Measurements from ENCODE around the gene COL19A1.
"Not testable (repeated sequence)": the region's sequence is repeated elsewhere in the genome, so short reads cannot be mapped to it uniquely, and the experiment has no call there.

Gene COL19A1

DNA sequence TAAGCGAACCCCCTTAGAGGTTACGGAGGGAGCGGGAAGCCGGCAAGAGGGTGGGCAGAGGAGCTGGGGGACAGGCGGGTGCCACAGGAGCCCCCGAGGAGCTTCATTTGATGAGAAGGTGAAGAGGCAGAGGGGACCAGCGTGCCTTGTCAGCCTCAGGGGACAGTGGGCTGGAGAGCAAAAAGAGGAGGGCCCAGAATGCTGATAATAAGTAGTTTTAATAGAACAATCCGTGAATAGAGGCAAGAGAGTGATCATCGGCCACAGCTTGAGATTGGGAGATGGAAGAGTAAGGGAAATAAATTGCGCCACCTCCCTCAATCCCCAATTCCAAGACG lies 1.3 kb downstream of the COL19A1 start:
- DNase-seq, result no peak

DNA sequence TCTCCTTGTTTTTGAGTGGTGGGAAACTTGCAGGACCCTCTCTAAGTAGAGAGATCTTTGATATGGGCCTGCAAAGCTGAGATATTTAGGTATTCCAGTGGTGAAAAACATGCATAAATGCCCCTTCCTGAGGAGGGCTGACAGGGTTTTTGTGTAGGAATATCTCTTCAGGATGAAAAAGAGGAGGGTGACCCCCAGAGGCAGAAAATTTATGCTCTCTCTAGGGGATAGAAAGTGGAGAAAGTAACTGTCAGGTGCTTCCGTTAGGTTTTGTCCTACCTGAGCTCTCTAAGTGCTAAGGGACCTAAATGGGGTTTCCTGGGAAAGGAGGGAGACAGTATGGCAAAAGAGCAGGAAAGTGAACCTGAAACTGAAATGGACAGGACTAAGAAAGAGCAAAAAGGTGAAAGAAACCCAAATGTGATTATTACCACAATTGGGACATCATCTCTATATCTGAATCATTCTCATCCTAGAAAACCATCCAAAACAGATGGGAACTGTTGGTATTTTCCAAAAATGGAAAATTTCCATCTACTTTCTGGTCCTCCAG lies 2.0 kb downstream of the COL19A1 start:
- no peak for DNase-seq

DNA sequence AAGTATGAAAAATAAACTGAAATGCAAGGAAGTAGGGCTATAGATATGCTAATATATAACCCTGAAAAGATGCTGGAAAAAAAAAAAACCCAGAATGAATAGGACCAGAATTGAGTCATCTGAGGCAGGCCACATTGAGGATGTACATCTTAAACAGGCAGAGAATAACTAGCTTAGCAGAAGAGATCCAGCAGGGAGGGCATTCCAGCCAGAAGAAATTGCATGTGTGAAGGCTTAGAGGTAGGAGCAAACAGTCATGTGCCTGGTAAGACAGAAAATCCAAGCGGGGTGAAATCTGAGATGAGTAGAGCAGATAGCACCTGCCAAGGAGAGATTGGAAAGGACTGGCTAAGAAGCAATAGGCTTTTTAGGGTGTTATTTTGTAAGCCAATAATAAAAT lies 2.6 kb downstream of the COL19A1 start:
- DNase-seq, result no peak

DNA sequence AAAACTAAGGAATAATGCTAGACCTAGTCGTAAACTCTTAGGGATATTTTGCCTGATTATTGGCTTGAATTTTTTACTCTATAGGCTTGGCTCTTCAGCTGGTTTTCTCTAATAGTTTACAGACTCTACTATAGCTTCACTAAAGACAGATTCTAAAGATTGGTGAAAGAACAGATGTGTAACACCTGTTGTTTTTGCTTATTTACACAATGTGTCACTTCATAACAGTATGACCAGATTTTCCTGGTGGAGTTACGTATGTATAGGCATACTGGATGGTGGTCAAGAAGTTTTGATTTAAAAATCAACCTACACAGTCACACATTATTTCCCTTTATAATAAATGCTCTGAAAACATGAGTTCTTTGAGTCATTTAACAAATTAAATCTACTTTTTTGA lies 4.8 kb downstream of the COL19A1 start:
- no peak for DNase-seq

DNA sequence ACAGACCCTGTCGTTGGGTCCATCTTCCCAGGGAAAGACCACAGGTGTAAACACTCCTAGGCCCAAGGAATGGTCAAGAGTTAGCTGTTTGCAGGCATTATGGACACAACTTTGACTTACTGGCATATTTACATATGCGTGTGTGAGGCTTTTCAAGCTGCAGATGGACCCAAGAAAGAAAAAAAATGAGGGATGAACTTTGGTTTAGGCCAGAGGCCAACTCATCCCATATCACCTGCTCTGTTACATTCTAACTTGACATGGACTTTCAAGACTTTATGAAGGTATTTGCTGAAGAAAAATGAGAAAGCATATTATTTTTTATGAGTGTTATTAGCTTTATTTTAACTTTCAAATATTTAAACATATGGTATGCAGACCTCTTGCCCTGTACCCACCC lies 6.9 kb downstream of the COL19A1 start:
- no peak for DNase-seq

DNA sequence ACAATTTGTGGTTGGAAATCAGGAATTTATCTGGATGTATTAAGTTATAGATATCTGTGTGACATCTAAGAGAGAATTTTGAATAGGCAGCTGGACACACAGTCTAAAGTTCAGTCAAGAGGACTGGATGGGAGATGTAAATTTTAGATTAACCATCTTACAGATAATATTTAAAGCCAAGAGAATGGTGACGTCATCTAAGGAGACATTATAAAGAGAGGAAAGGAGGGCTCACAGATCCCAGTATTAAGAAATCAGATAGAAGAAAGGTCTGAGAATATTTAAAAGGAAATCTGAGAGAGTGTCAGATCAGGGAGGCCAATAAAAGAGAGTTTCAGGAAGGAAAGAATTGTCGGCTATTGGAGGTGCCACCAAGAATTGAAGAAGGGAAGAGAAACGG lies 9.4 kb downstream of the COL19A1 start:
- DNase-seq, result no peak

DNA sequence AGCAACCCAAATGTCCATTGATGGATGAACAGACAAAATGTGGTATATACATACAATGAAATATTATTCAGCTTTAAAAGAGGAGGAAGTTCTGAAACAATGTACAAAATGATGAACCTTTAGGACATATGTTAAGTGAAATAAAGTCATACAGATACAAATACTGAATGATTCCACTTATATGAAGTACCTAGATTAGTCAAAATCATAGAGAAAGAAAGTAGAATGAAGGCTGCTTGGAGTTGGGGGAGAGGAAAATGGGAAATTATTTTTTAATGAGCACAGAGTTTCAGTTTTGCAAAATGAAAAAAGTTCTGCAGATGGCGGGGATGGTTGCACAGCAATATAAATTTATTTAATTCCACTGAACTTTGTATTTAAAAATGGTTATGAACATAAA lies 12.4 kb downstream of the COL19A1 start:
- DNase-seq, result no peak

DNA sequence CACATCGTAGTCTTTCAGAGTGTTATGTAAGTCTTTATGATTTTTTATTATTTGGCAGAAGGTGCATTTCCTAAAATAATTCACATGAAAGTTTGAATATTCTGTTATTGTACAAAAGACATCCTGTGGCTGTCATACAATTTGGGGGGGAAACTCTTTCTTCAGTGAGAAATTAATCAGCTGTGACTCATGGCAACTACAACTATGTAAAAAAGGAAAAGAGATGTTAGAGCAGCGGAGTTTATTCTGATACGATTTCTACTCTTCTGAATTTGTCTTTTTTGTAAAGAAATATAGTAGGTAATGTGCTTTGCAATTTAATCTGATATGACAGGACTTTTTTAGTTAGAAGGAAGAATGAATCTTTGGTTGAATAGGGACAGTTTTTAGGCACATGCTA lies 14.2 kb downstream of the COL19A1 start:
- DNase-seq, result no peak

DNA sequence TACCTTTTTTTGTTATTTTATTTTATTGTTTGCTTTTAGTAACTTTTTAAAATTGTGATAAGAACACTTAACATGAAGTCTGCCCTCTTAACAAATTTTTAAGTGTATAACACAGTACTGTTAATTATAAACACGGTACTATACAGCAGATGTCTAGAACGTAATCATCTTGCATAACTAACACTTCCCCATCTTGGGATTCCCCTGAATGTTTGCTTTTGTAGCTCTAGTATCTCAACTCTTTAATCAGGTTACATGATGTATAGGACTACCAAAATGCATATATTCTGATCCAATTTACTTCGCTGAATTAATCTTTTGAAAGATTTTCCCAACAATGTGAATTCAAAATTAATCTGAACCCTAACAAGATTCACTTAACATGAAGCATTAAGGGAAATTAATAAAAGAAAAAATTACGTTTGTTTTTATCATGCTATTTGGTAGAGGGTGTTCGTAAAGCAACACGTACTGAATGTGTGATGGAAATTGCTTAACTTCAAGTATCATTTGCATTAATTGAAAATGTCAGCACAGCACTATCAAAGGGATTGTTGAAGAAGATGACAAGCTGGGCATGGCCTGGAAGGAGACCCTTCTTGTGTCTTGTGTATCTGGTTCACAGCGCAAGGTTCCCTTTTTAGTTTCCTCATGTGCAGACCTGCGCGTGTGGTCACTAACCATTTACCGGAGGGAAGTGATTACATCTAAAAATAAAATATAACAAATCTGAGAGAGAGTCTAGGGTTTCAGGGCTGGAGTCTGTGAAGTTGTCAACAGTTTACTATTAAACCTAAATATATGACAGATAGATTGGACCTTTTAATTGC lies 15.2 kb downstream of the COL19A1 start:
- DNase-seq, result peak; percentile 19 to 56 (median 39)

DNA sequence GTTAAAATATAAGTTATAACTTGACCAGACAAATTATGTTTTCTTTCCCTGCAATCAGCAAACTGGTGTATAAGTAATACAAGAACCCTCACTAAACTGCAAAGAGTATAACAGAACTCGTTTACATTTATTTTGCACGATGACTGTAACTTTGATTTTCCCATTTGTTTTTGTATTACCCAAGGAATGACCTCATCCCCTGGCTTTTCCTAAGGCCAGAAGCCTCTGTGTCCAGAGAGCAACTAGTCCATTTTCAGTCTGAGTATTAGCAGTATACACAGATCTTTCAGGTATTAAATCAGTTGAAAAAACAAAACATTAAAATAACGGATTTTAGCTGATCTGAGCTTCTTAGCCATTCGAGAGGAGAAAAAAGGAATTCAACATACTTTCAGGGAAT lies 17.2 kb downstream of the COL19A1 start:
- no peak for DNase-seq

DNA sequence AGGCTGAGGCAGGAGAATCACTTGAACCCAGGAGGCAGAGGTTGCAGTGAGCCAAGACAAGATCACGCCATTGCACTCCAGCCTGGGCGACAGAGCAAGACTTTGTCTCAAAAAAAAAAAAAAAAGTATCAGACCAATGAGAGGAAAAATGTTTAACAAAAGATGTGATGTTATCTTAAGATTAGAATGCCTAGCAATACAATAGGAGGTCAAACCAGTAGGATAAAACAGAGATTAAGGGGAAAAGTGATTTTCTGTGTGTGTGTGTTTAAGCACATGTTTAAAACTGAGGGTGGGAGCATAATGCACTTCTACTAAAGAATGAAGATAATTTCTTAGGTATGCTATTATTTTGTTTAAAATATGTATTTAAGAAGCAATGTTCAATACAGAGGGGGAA lies 17.9 kb downstream of the COL19A1 start:
- DNase-seq, result no peak

DNA sequence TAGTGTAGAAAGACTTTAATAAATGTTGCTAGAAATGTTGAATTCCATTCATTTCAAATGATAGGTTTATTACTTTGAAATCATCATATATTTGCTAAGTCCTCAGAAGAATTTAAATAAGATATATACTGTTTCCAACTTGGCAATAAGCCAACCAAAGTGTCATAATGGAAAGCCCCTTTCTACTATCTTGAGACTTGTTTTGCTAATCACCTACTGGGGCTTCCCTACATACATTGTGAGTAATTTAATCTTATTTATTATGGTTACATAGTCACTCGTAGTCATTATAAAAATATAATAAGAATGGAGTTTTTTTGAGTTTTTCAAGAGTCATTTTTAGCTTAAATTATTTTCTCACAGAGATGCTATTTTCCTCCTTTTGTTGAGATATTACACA lies 20.7 kb downstream of the COL19A1 start:
- DNase-seq, result peak in 2 of 3 donors; percentile 19 to 32

DNA sequence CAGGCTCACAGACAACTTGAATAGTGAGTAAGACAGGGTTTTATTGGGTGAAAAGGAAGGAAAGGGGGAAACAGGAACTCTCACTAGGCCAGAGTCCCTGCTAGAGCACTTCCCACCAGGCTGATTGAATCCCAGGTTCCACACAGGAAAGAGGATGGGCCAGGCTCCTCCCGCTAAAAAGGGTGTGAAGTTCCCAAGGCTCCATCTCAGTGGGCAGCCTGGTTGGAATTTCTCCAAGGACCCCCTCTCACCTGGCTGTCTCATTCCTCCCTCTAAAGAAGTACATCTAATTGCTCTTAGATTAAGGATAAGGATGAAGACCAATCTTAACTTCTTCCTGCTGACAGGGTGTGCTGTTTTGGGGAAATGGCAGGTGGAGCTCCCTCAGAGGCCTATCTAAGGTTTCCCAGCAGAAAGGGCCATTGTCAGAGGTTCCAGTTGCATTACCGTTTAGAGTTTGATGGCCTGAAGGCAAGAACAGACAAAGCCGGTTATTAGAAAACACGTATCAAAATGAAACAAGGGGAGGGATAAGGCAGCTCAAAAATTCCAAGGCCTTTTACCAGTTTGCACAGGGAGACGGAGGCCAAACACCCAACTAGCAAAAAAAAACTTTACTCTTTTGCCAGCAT lies 21.5 kb downstream of the COL19A1 start:
- no peak for DNase-seq

DNA sequence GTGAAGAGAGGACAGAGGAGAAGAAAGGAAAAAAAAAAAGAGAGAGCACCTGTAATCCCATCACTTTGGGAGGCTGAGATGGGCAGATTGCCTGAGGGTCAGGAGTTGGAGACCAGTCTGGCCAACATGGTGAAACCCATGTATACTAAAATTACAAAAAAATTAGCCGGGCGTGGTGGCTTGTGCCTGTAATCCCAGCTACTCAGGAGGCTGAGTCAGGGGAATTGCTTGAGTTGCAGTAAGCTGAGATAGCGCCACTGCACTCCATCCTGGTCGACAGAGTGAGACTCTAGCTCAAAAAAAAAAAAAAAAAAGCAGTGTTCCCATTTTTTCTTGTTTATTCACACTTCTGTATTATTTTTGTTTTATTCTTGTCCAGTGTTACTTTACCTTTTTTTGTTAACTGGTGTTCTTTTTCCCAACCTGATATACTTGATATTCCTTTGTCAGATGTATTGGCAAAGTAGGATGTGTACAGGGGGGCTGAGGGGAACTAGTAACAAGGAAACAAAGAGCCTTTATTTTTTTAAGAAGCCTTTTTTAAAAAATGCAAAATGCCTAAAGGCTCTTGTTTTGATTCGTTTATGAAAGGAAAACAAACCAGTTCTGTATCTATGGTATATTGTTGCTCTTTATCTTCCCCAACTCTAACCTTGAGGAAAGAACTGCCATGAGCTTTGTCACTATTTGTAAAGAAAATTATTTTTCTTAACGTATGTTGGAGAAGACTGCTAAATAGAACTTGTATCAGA lies 22.3 kb downstream of the COL19A1 start:
- no peak for DNase-seq

DNA sequence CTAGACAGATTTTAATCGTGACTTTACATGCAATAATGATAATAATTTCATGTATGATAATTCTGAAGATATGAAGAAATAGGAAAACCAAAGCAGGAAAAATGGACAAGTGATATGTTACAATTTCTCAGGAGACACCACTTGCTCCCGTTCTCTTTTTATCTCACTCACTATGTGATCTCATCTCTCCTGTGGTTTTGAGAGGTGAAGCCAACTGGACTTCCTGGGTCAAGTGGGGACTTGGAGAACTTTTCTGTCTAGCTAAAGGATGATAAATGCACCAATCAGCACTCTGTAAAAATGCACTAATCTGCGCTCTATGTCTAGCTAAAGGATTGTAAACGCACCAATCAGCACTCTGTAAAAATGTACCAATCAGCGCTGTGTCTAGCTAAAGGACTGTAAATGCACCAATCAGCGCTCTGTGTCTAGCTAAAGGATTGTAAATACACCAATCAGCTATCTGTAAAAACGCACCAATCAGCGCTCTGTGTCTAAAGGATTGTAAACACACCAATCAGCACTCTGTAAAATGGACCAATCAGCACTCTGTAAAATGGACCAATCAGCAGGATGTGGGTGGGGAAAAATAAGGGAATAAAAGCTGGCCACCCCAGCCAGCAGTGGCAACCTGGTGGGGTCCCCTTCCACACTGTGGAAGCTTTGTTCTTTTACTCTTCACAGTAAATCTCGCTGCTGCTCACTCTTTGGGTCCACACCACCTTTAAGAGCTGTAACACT lies 23.0 kb downstream of the COL19A1 start:
- DNase-seq, result not testable (repeated sequence)

DNA sequence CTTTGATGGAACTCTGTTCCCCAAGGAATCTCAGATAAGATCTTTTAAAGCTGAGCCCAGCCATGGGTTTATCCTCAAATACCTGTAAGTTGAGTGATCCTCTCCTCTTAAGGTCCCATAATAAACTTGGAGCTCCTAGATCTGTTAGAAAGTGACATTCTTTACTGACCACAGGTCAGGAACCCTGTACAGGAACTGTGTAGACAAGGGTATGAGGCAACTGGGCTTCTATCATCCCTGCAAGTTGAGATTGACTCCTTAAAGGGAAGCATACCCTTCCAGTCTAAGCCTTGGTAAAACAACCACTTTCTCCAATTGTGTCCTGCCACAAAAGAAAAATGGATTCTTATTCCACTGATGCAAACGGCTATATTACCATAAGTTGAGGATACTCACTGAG lies 26.2 kb downstream of the COL19A1 start:
- not testable (repeated sequence) for DNase-seq

DNA sequence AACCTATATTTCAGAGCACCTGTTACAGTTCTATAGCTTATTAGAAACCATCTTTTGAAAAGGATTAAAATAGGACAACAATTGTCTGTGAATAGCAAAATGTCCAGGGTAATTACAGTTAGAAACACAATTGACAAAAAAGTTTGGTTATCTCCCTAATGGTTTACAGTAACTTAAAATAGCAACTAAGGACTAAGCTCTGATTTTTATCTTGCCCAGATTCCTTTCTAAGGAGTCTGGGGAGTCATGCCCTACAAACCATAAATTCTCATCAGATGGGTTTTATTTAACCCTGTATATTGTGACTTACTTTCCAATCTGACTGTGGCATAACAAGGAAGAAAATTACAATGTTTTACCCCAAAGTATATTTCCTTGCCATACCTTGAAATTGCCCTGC lies 26.9 kb downstream of the COL19A1 start:
- not testable (repeated sequence) for DNase-seq

DNA sequence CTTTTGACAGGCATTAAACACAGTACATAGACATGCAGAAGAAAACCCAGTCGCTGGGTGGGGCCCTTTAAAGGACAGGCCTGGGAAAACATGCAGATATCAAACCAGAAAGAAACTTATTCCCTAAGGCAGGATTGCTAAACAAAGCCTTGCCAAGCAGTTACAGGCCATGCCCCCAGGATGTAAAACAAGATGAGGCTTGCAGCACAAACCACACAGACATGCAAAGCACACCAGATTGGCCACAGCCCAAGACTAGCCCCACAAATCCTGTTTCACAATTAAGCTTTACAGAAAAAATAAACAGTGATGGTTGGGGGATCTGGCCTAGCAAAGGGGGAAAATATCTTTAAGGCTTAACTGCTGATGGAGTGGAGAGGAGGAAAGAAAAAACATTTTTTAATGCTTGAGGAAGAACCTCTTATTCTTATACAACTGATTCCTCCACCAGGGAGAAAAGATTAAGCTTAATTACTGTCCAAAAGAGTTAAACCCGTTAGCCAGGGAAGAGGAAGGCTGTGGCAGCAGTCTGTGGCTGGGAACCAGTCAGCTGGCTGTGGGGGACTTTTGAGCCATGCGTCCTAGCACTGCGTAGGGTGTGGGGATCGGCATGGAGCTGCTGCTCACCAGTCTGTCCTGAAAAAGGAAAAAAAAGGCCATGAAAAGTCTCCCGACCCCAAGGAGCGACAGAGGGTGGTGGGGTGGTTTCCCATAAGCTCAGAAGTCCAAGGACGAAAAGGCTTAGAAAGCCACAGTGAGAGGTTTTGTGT lies 28.4 kb downstream of the COL19A1 start:
- DNase-seq, result no peak

DNA sequence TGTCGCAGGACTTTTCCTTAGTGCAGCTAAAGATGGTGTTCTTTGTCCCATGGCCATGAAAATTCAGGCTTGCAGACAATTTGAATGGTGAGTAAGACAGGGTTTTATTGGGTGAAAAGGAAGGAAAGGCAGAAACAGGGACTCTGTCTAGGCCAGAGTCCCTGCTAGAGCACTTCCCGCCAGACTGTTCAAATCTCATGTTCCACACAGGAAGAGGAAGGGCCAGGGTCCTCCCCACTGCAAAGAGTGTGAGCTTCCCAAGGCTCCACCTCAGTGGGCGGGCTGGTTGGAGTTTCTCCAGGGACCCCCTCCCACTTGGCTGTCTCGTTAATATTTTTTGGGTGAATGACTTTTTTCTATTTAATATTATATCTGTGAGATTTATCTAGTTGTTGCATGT lies 29.0 kb downstream of the COL19A1 start:
- DNase-seq, result no peak

DNA sequence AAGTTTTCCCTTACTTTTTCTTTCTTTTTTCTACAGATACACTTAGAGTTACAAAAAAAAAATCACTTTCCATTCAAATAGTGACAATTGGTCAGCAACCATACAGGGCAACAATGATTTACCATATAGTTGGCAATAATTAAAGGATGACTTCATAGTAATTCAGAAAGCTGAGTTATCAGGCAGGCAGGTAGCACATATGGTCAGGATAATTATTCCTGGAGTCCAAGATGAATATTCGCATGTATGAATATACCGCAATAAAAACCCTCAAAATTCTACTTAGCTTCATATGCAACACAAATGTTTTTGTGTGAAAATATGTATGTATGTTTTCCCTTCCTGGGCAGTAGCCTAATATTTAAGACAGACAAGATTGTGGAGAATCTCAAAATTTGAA lies 34.5 kb downstream of the COL19A1 start:
- no peak for DNase-seq

DNA sequence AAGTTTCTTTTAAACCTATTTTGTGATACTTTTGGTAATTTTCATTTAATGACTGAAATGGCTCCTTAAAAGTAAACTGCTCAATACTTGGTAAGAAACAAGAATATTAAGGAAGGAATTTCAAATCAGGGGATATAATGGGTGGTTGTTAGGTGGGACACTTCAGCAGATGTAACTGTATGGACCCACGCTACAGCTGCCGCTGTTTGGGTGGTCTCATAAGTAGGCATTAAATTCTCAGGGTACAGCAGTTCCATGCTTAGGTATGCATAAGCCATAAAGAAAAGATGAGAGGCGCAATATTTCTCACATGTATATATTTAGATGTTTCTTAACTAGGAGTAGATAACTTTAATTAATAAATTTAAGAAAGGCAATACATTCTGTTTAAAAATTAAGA lies 35.0 kb downstream of the COL19A1 start:
- DNase-seq, result no peak

DNA sequence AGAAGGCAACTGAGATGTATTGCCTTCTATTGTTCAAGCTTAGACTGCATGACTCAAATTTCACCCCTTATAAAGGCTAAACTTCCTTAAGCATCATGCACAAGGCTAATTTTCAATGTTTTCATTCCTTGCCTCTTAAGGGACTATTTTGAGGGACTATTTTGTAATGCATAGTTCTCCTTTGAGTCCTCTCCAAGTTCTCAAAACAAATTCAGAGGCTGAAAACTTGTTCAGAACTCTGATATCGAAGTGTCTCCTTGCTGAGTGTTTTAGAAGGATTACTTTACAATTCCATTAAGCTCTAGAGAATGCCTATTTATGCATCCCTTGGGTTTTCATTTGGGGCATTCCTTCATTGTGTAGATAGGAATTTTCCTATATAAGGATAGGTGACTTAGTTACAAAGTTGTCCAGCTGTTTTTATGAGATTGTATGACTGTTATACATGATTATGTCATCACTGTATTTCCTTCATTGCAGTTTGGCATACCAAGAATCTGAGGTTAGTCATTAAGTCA lies 41.7 kb downstream of the COL19A1 start:
- DNase-seq, result no peak

Data from suppressor macrophage treated with lipopolysaccharide for 1 hour (primary cell).